ENCODE results near the gene KCNIP1.

Gene KCNIP1

DNA sequence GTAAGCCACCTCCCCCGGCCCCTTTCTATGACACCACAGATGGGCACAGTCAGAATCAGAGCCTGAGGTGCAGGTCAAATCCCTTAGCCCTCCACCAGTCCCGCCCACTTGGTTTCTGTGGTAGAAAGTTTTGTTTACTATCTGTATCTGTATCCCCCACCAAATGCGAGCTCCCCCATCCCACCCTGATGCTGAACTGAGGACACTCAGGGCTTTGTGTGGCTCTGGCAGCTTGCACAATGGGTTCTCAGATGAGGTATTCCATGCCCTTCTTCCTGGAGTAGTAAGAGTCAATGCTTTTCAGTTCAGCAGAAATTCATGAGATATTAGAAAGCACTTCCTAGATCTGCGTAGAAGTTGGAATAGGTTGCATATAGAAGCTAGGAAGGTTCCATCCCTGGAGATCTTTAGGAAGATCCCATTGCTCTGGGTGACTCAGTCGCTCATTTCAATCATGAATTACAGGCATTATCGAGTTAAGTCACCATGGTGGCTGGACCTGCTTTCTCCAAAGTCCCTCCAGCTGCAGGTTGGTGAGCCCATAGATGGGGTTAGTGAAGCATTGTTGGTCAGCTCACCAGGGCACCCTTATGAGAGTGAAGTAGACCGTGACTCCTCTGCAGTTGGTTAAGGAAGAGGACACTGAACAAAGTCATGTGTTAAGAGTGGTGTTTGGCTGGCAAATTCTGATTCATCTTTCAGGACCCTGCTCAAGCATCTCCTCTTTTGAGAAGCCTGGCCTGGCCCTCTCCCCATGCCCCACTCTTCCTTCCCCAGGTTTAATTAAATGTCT lies 10.6 kb upstream of the KCNIP1 start:
- no peaks in the 10 kb centered on the region for H3K9me3 ChIP-seq (ENCODE audit: control insufficient read depth, low read length)
- no peaks in the 10 kb centered on the region for H3K27me3 ChIP-seq (ENCODE audit: control insufficient read depth, insufficient read depth, low read length, poor library complexity, severe bottlenecking)
- WGBS, 2 experiments, result 92 to 93% methylated on average over 6 to 7 of the region's 7 CpGs

DNA sequence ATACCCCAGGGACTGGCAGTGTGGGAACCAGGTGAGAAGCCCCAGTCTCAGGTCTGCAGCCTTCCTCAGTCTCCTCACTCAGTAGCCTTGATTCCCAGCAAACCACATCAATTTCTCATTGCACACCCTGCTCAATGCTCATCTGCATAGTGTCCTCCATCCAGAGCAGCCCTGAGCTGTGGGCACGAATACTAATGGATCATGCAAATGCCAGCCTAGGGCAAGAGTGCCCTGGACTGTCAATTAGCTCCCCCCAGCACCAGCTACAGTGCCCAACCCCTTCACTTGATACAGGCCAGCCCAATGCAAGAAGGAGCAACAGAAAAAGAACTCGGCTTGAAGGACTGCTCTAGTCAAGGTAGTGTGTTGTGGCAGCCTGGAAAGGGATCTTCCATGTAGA lies 9.8 kb upstream of the KCNIP1 start:
- H3K4me3 ChIP-seq (ENCODE audit: insufficient read depth, low read depth, low read length), result no peak overlapping the region
- peaks cover 14% of the 10 kb centered on the region for H3K4me1 ChIP-seq (ENCODE audit: control insufficient read depth, insufficient read depth, low read length)
- H3K36me3 ChIP-seq (ENCODE audit: control insufficient read depth, insufficient read depth, low read length), result no peaks in the 10 kb centered on the region
- no peak overlapping the region for H3K27ac ChIP-seq (ENCODE audit: insufficient read depth, low read depth, low read length, poor library complexity, severe bottlenecking)
- WGBS, 2 experiments, result 84 to 92% methylated on average over 2 of the region's 2 CpGs
- H3K9me3 ChIP-seq (ENCODE audit: control insufficient read depth, low read length), result no peaks in the 10 kb centered on the region
- H3K27me3 ChIP-seq (ENCODE audit: control insufficient read depth, insufficient read depth, low read length, poor library complexity, severe bottlenecking), result no peaks in the 10 kb centered on the region

More for the DNA sequence above, 10.6 kb upstream of the KCNIP1 start:
- no peak overlapping the region for H3K4me3 ChIP-seq (ENCODE audit: insufficient read depth, low read depth, low read length)
- H3K36me3 ChIP-seq (ENCODE audit: control insufficient read depth, insufficient read depth, low read length), result no peaks in the 10 kb centered on the region
- H3K27ac ChIP-seq (ENCODE audit: insufficient read depth, low read depth, low read length, poor library complexity, severe bottlenecking), result no peak overlapping the region
- H3K4me1 ChIP-seq (ENCODE audit: control insufficient read depth, insufficient read depth, low read length), result peaks cover 13% of the 10 kb centered on the region

DNA sequence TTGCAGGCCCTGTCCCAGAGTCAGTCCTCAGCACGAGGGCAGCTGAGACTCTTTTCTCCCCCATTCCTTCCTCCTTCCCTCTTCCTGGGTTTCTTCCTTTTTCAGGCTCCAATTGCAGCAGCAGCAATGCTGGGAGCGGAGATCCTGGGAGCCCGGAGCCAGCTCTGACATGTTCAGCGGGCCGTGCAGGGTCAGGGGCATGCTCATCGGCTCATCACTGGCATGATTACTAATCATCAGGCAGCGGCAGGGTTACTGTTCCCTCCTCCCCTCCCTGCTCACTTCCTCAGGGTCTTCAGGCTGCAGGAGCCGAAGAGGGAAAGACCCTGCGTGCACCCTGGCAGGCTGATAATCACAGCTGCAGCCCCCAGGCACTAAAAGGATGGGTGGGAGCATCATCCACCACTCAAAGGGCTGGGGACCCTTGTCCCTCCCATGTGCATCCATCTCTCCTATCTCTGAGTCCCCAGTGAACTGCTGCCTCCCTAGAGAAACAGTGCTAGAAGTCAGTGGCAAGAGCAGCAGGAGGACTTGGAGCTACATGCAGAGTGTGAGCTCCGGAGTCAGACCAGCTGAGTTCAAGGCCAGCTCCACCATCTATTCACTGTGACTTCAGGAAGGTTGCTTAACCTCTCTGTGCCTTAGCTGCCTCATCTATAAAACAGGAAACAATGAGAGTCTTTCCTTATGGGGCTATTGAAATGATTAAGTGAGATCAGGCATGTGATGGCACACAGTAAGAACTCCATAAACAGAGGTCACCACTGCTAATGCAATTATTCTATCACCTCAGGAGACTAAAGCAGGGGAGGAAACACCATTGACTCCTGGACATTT lies 7.8 kb upstream of the KCNIP1 start:
- Histone ChIP-seq H3K36me3 (ENCODE audit: control insufficient read depth, insufficient read depth, low read length) (no peaks in the 10 kb centered on the region), H3K27ac (ENCODE audit: insufficient read depth, low read depth, low read length, poor library complexity, severe bottlenecking) (no peak overlapping the region), H3K9me3 (ENCODE audit: control insufficient read depth, low read length) (no peaks in the 10 kb centered on the region), H3K4me1 (ENCODE audit: control insufficient read depth, insufficient read depth, low read length) (peaks cover 9% of the 10 kb centered on the region), H3K27me3 (ENCODE audit: control insufficient read depth, insufficient read depth, low read length, poor library complexity, severe bottlenecking) (no peaks in the 10 kb centered on the region), H3K4me3 (ENCODE audit: insufficient read depth, low read depth, low read length) (no peak overlapping the region)
- WGBS, 2 experiments, result 86 to 88% methylated on average over 10 of the region's 10 CpGs

DNA sequence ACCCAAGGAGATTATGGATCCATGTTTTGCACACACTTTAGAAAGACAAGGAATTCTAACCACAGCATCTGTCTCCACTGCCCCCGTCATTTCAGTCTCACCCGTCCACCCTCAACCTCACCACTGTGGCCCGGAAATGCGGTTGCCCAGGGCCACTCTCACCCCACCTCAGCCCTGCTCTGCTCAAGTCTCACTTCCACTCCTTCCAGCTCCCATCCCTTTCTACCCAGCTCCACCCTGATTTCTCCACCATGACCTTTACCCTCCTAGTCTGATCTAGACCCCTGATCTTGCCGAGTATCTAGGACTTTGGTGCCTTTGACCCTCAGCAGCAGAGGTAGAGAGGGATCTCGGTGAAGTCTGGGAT lies 7.2 kb upstream of the KCNIP1 start:
- peaks cover 9% of the 10 kb centered on the region for H3K4me1 ChIP-seq (ENCODE audit: control insufficient read depth, insufficient read depth, low read length)
- 90 to 92% methylated on average over 6 of the region's 6 CpGs for WGBS, 2 experiments
- H3K4me3 ChIP-seq (ENCODE audit: insufficient read depth, low read depth, low read length), result no peak overlapping the region
- H3K9me3 ChIP-seq (ENCODE audit: control insufficient read depth, low read length), result no peaks in the 10 kb centered on the region
- no peak overlapping the region for H3K27ac ChIP-seq (ENCODE audit: insufficient read depth, low read depth, low read length, poor library complexity, severe bottlenecking)
- H3K27me3 ChIP-seq (ENCODE audit: control insufficient read depth, insufficient read depth, low read length, poor library complexity, severe bottlenecking), result no peaks in the 10 kb centered on the region
- H3K36me3 ChIP-seq (ENCODE audit: control insufficient read depth, insufficient read depth, low read length), result no peaks in the 10 kb centered on the region

DNA sequence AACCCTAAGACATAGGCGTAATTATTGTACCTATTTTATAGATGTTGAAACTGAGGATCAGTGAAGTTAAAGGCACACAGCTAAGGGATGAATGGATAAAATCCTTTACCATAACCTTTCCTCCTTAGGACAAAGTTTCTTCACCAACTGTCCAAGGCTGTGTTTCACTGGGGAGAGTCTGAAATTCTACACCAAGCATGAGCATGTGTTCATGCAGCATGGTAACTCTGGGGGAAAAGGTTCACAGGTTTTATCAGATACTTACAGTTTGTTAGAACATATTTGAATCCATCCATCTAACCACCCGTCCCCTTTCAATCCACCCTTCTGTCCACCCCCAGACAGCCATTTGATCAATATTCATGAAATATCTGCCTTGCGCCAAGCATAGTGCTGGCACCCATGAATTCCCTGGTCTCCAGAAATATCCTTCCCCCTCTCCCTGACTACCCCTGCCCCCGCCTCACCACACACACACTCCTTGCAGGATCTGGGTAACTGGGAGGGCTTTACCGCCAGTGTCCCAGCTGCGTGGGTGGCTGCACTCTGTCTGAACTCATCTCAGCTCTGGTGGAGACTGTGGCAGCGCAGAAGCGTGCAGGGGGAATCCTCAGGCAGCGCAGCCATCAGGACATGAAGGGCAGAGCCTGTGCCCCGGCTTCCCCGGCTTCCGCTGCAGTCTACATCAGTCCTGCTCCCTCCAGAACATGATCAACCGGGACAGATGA lies 6.3 kb upstream of the KCNIP1 start:
- WGBS, 2 experiments, result 85 to 86% methylated on average over 12 of the region's 13 CpGs
- no peak overlapping the region for H3K27ac ChIP-seq (ENCODE audit: insufficient read depth, low read depth, low read length, poor library complexity, severe bottlenecking)
- H3K27me3 ChIP-seq (ENCODE audit: control insufficient read depth, insufficient read depth, low read length, poor library complexity, severe bottlenecking), result no peaks in the 10 kb centered on the region
- H3K9me3 ChIP-seq (ENCODE audit: control insufficient read depth, low read length), result no peaks in the 10 kb centered on the region
- no peaks in the 10 kb centered on the region for H3K36me3 ChIP-seq (ENCODE audit: control insufficient read depth, insufficient read depth, low read length)
- no peak overlapping the region for H3K4me3 ChIP-seq (ENCODE audit: insufficient read depth, low read depth, low read length)
- peaks cover 9% of the 10 kb centered on the region for H3K4me1 ChIP-seq (ENCODE audit: control insufficient read depth, insufficient read depth, low read length)

DNA sequence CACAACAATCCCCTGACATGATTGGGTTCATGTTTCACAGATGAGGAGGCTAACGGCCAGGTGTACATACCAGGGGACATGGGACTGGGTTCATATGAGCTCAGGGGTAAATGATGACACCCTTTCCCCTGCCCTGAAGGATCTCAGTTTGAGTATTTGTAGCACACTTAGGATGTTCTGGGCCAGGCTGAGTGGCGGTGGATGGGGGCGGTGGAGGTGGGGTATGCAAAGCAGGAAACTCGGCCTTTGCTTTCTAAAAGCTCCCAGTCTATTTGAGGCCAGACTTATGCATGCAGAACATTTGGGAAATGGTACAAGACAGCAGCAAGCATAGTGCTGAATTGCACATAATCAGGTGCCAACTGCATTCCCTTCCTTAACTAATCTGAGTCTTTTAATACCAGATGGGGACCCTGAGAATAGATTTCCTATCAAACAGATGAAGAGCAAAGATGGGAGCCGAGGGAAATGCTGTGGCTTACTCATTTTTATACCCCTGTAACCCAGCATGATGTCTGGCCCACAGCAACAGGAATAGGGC lies 4.9 kb upstream of the KCNIP1 start:
- Histone ChIP-seq H3K36me3 (ENCODE audit: control insufficient read depth, insufficient read depth, low read length) (no peaks in the 10 kb centered on the region), H3K4me1 (ENCODE audit: control insufficient read depth, insufficient read depth, low read length) (peaks cover 13% of the 10 kb centered on the region), H3K9me3 (ENCODE audit: control insufficient read depth, low read length) (no peaks in the 10 kb centered on the region), H3K27me3 (ENCODE audit: control insufficient read depth, insufficient read depth, low read length, poor library complexity, severe bottlenecking) (peaks cover 6% of the 10 kb centered on the region), H3K4me3 (ENCODE audit: insufficient read depth, low read depth, low read length) (no peak overlapping the region), H3K27ac (ENCODE audit: insufficient read depth, low read depth, low read length, poor library complexity, severe bottlenecking) (no peak overlapping the region)
- WGBS, 2 experiments, result 75 to 83% methylated on average over 5 of the region's 5 CpGs

DNA sequence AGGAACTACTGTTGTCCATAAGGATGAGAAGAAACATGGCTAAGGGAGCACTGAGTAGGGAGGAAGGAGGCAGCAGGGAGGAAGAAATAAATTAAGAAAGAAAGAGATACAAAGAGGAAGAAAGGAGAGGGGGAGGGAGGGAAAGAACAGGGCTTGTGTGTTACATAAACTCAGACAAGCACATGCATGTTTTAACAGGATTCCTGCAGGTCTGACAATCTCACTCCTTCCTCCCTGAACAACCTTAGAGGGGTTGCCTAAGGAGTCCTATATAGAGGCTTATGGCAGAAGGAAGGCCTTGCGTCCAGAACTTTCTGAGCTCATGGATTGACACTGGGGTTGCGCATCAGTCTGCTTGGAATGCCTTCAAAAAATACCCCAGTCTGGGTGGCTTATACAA lies 4.2 kb upstream of the KCNIP1 start:
- Histone ChIP-seq H3K4me1 (ENCODE audit: control insufficient read depth, insufficient read depth, low read length) (peaks cover 13% of the 10 kb centered on the region), H3K9me3 (ENCODE audit: control insufficient read depth, low read length) (no peaks in the 10 kb centered on the region), H3K27me3 (ENCODE audit: control insufficient read depth, insufficient read depth, low read length, poor library complexity, severe bottlenecking) (peaks cover 13% of the 10 kb centered on the region), H3K36me3 (ENCODE audit: control insufficient read depth, insufficient read depth, low read length) (no peaks in the 10 kb centered on the region), H3K27ac (ENCODE audit: insufficient read depth, low read depth, low read length, poor library complexity, severe bottlenecking) (no peak overlapping the region), H3K4me3 (ENCODE audit: insufficient read depth, low read depth, low read length) (no peak overlapping the region)
- 88 to 94% methylated on average over 2 of the region's 2 CpGs for WGBS, 2 experiments

DNA sequence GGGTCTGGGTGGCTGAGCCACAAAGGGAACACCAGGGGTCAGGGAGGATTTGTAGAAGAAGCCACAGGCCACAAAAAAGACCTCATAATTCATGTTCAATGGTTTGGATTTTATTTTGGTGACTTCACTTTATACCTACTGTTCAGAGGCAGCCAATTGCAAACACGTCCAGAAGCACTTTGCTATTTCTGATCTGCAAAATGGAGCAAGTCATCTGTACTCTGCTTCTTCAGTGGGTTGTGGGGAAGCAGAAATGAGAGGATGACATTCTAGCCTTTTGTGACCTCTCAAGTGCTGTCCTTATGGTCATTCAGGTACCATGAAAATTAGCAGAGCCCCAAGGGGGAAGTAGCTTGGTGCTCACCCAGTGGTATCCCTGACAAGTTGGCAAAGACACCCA lies 2.5 kb upstream of the KCNIP1 start:
- Histone ChIP-seq H3K27me3 (ENCODE audit: control insufficient read depth, insufficient read depth, low read length, poor library complexity, severe bottlenecking) (peaks cover 31% of the 10 kb centered on the region), H3K9me3 (ENCODE audit: control insufficient read depth, low read length) (no peaks in the 10 kb centered on the region), H3K4me1 (ENCODE audit: control insufficient read depth, insufficient read depth, low read length) (peaks cover 13% of the 10 kb centered on the region), H3K36me3 (ENCODE audit: control insufficient read depth, insufficient read depth, low read length) (no peaks in the 10 kb centered on the region), H3K4me3 (ENCODE audit: insufficient read depth, low read depth, low read length) (no peak overlapping the region), H3K27ac (ENCODE audit: insufficient read depth, low read depth, low read length, poor library complexity, severe bottlenecking) (no peak overlapping the region)
- WGBS, 2 experiments, result 87 to 98% methylated on average over 1 of the region's 1 CpG

DNA sequence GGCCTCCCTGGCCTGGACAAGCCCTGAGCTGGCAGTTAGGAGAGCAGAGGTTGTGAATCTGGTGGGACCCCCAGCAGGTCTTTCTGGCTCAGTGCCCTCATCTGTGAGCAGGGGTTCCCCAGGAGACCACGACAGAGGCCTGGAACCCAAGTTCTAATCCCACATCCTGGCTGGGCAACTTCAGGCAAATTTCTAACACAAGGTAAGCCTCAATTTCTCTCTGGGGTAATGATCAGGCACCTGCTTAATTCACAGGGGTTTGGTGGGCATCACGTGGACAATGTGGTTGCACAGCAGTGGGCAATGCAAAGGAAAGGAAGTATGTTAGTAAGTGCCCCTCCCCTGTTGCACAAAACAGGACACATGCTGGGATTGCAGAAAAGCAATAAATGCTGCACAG lies 1.9 kb upstream of the KCNIP1 start:
- WGBS, 2 experiments, result 86 to 89% methylated on average over 2 of the region's 2 CpGs
- H3K36me3 ChIP-seq (ENCODE audit: control insufficient read depth, insufficient read depth, low read length), result no peaks in the 10 kb centered on the region
- no peaks in the 10 kb centered on the region for H3K9me3 ChIP-seq (ENCODE audit: control insufficient read depth, low read length)
- peaks cover 31% of the 10 kb centered on the region for H3K27me3 ChIP-seq (ENCODE audit: control insufficient read depth, insufficient read depth, low read length, poor library complexity, severe bottlenecking)
- H3K27ac ChIP-seq (ENCODE audit: insufficient read depth, low read depth, low read length, poor library complexity, severe bottlenecking), result no peak overlapping the region
- H3K4me1 ChIP-seq (ENCODE audit: control insufficient read depth, insufficient read depth, low read length), result peaks cover 13% of the 10 kb centered on the region
- H3K4me3 ChIP-seq (ENCODE audit: insufficient read depth, low read depth, low read length), result no peak overlapping the region
